Loucy (cell line): ENCODE measurements around the gene OR8D4.

ENCODE experiments used
- H2AFZ ChIP-seq: fragments of 200-600 bp; sonication (generic); 2 replicates; pipeline ENCODE4 v1.6.0; 2016; ENCODE audit warnings: antibody characterized with exemption, mild to moderate bottlenecking, low read length, moderate library complexity
- H3F3A ChIP-seq: fragments of 200-600 bp; 2 replicates; pipeline ENCODE4 v1.6.0; 2016; ENCODE audit warnings: antibody characterized with exemption, low read depth, mild to moderate bottlenecking
- H3K27me3 ChIP-seq: fragments of 200-600 bp; sonication (generic); 2 replicates; pipeline ENCODE4 v1.6.1; 2014; ENCODE audit warnings: low read length, mild to moderate bottlenecking; ENCODE audit not compliant: insufficient read depth, poor library complexity, severe bottlenecking
- H3K36me3 ChIP-seq: fragments of 200-600 bp; sonication (generic); 2 replicates; pipeline ENCODE4 v1.6.1; 2016; ENCODE audit warnings: low read length; ENCODE audit not compliant: insufficient read depth
- H3K4me1 ChIP-seq: fragments of 200-600 bp; sonication (generic); 2 replicates; pipeline ENCODE4 v1.5.1; 2014; ENCODE audit warnings: low read length, mild to moderate bottlenecking; ENCODE audit not compliant: insufficient read depth, poor library complexity, severe bottlenecking
- H3K4me2 ChIP-seq: fragments of 200-600 bp; sonication (generic); 2 replicates; pipeline ENCODE4 v1.6.0; 2014; ENCODE audit warnings: antibody characterized with exemption, low read length, low read depth, mild to moderate bottlenecking; ENCODE audit not compliant: poor library complexity, severe bottlenecking
- H3K4me3 ChIP-seq: fragments of 200-600 bp; sonication (generic); 2 replicates; pipeline ENCODE4 v1.5.1; 2014; ENCODE audit warnings: low read length, mild to moderate bottlenecking, mixed read lengths; ENCODE audit not compliant: poor library complexity, severe bottlenecking
- H3K79me2 ChIP-seq: fragments of 200-600 bp; sonication (generic); 2 replicates; pipeline ENCODE4 v1.6.1; 2014; ENCODE audit warnings: low read length; ENCODE audit not compliant: insufficient read depth
- H3K9ac ChIP-seq: fragments of 200-600 bp; sonication (generic); 2 replicates; pipeline ENCODE4 v1.6.0; 2014; ENCODE audit warnings: mild to moderate bottlenecking, low read depth, low read length, moderate library complexity; ENCODE audit not compliant: poor library complexity, severe bottlenecking
- H3K9me2 ChIP-seq: fragments of 200-600 bp; sonication (generic); replicated peaks from 2 replicates; pipeline ENCODE4 v1.6.1; 2016; ENCODE audit warnings: low read depth, low read length, mixed read lengths
- H3K9me3 ChIP-seq: fragments of 200-600 bp; sonication (generic); 2 replicates; pipeline ENCODE4 v1.6.1; 2014; ENCODE audit warnings: mild to moderate bottlenecking, antibody characterized with exemption, low read length, low read depth; ENCODE audit not compliant: insufficient read depth
- H4K20me1 ChIP-seq: fragments of 200-600 bp; sonication (generic); 2 replicates; pipeline ENCODE4 v1.6.0; 2014; ENCODE audit warnings: antibody characterized with exemption, low read length, mild to moderate bottlenecking; ENCODE audit not compliant: insufficient read depth, poor library complexity, severe bottlenecking
- EZH2phosphoT487 ChIP-seq: fragments of 200-600 bp; IDR thresholded peaks from 2 replicates; pipeline ENCODE4 v1.6.1; 2018; ENCODE audit warnings: antibody characterized with exemption, mild to moderate bottlenecking, moderate library complexity, borderline replicate concordance
- TF ChIP-seq, protein P1 (sequence below): fragments of 200-600 bp; sonication (generic); conservative IDR thresholded peaks from 2 replicates; pipeline ENCODE4 v1.5.1; 2014; ENCODE audit warnings: mild to moderate bottlenecking, antibody characterized with exemption, low read length

Gene OR8D4

GRCh38 chr11:123880912-123881311 is 21.1 kb upstream of the OR8D4 start:
- Histone ChIP-seq H3K36me3 (no peaks in the 10 kb centered on the region), H3K27me3 (no peaks in the 10 kb centered on the region), H3K4me2 (no peak overlapping the region), H3K9me3 (no peaks in the 10 kb centered on the region), H3K79me2 (no peaks in the 10 kb centered on the region), H3K4me1 (no peaks in the 10 kb centered on the region), H3K9me2 (0 out of 2 replicates have a peak, but pooled peaks cover 3% of the 10 kb centered on the region), H3K9ac (no peak overlapping the region), H4K20me1 (no peaks in the 10 kb centered on the region), H2AFZ (no peak overlapping the region), H3F3A (no peaks in the 10 kb centered on the region), H3K4me3 (no peak overlapping the region)
- no peak for TF ChIP-seq EZH2phosphoT487
- TF ChIP-seq, protein P1, sequence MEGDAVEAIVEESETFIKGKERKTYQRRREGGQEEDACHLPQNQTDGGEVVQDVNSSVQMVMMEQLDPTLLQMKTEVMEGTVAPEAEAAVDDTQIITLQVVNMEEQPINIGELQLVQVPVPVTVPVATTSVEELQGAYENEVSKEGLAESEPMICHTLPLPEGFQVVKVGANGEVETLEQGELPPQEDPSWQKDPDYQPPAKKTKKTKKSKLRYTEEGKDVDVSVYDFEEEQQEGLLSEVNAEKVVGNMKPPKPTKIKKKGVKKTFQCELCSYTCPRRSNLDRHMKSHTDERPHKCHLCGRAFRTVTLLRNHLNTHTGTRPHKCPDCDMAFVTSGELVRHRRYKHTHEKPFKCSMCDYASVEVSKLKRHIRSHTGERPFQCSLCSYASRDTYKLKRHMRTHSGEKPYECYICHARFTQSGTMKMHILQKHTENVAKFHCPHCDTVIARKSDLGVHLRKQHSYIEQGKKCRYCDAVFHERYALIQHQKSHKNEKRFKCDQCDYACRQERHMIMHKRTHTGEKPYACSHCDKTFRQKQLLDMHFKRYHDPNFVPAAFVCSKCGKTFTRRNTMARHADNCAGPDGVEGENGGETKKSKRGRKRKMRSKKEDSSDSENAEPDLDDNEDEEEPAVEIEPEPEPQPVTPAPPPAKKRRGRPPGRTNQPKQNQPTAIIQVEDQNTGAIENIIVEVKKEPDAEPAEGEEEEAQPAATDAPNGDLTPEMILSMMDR = no peak

- H3K4me2 ChIP-seq = no peak within 1 kb of the TSS
- no peaks in the 10 kb centered on the region for H3K9me2 ChIP-seq
- no peaks in the 10 kb centered on the region for H3K4me1 ChIP-seq
- TF ChIP-seq, protein P1 = no peak
- no peak for TF ChIP-seq EZH2phosphoT487
- no peaks in the 10 kb centered on the region for H3F3A ChIP-seq
- H3K36me3 ChIP-seq = no peaks in the 10 kb centered on the region
- H4K20me1 ChIP-seq = no peaks in the 10 kb centered on the region
- H2AFZ ChIP-seq = no peak within 1 kb of the TSS
- no peaks in the 10 kb centered on the region for H3K9me3 ChIP-seq
- H3K27me3 ChIP-seq = no peaks in the 10 kb centered on the region
- H3K79me2 ChIP-seq = no peaks in the 10 kb centered on the region
- no peak within 1 kb of the TSS for H3K4me3 ChIP-seq
- no peak within 1 kb of the TSS for H3K9ac ChIP-seq
Measured at GRCh38 chr11:123885570-123885969, 16.4 kb upstream of the OR8D4 start, which contains the start of gene TMEM225. Gene TMEM225 (minus strand): TSS chr11:123885670. CDS start chr11:123885425, 245 bp downstream.

GRCh38 chr11:123892031-123892430 is 9.9 kb upstream of the OR8D4 start:
- H3K9ac ChIP-seq = no peak overlapping the region
- no peak overlapping the region for H2AFZ ChIP-seq
- H3K27me3 ChIP-seq = no peaks in the 10 kb centered on the region
- no peaks in the 10 kb centered on the region for H3K36me3 ChIP-seq
- TF ChIP-seq, protein P1 = no peak
- no peak for TF ChIP-seq EZH2phosphoT487
- H4K20me1 ChIP-seq = no peaks in the 10 kb centered on the region
- H3K9me3 ChIP-seq = no peaks in the 10 kb centered on the region
- H3K4me1 ChIP-seq = no peaks in the 10 kb centered on the region
- H3K4me3 ChIP-seq = no peak overlapping the region
- H3K4me2 ChIP-seq = no peak overlapping the region
- no peaks in the 10 kb centered on the region for H3K79me2 ChIP-seq
- H3K9me2 ChIP-seq = no peaks in the 10 kb centered on the region
- H3F3A ChIP-seq = no peaks in the 10 kb centered on the region
